Measurements from ENCODE around the gene OGFR.
A peak's percentile ranks its signal among the peaks of the same experiment; 100 is the strongest.

OGFR gene

GRCh38 chr20:62778601-62779416, 25.8 kb upstream of the OGFR start:
- intact Hi-C loops (cut with DNase I): no loop called here
- DNase-seq: no peak

DNA sequence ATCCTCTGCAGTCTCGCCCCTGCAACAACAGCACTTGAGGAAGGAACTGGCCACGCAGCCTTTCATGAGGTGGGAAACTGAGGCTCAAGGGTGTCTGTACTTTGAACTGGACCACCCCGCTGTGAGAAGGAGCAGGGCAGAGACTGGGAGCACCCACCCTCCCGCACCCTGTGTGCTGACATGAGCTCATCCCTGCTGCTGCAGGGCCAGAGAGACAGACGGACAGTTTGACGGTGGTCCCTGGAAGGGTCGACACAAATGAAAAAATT, 25.3 kb upstream of the OGFR start:
- intact Hi-C loops (cut with DNase I): no loop called here
- DNase-seq: no peak

DNA sequence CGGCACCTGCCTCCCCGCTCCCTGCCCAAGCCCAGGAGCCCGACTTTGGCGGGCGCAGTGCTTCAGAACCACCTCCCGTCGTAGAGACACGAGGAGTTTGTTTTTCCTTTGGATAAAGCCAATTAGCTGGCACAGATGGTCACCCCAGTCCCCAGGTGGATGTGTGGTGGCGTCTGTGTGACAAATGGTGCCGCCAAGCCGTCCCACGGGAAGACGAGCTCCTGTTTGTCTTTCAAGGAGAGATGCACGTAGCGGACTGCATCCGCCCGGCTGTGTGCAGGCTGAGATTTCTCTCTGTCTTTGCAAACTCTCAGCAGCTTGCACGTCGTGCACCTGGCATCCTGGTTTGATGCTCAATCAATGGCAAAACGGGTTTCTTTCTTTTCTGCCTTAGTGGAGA, 24.4 kb upstream of the OGFR start:
- DNase-seq: no peak
- intact Hi-C loops (cut with DNase I): loop anchor here (10.0 kb wide), 1 partner anchor 275 kb away; no protein-coding TSS in a partner anchor

- no peak for DNase-seq
- intact Hi-C loops (cut with DNase I): loop anchor here (10.0 kb wide), 1 partner anchor 276 kb away; no protein-coding TSS in a partner anchor
These were observed 23.9 kb upstream of the OGFR start for GRCh38 chr20:62780696-62781095.

DNA sequence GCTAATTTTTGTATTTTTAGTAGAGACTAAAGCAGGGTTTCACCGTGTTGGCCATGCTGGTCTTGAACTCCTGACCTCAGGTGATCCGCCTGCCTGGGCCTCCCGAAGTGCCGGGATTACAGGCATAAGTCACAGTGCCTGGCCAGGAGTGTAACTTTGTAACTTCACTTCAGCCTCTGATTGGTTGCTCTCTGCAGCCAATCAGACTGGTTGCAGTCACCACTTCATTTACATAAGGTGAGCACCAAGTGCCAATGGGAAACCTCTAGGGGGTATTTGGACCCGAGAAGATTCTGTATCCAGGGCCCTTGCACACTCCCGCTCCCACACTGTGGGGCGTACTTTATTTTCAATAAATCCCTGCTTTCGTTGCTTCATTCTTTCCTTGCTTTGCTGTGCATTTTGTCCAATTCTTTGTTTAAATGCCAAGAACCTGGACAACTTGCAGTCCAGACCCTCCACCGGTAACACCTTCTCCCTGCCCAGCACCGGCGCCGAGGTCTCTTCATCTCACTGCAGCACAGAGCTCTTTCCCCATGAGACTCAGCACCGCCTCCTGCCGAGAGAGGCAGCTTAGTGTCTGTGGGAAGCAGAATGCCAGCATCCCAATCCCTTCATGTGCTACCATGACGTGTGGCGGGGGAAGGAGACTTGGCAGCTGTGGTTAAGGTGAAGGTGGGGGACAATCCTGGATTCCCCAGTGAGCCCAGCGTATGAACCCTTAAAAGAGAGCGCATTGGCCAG, 22.3 kb upstream of the OGFR start:
- DNase-seq: no peak
- intact Hi-C loops (cut with DNase I): loop anchor here (10.0 kb wide), 1 partner anchor 278 kb away; no protein-coding TSS in a partner anchor

GRCh38 chr20:62782893-62783278, 21.7 kb upstream of the OGFR start:
- intact Hi-C loops (cut with DNase I): loop anchor here (10.0 kb wide), 1 partner anchor 278 kb away; no protein-coding TSS in a partner anchor
- no peak for DNase-seq

DNA sequence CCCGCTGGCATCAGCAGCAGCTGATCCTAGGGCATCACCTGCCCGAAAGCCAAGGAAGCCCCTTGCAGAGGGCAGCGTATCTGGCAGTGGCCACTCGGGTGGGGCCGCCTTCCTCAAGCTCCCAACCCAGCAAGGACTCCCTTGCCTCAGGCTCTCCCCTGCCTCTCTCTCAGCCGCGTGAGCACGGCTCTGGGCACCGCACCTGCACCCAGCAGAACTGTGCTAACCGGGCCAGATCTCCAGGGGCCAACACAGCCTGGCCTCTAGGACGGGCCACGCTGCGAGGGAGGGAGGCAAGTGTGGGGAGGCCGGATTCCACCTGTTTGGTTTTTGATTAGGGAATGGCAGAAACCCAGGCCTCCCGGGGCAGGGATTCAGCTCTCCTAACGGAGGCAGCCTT, 20.1 kb upstream of the OGFR start:
- DNase-seq: no peak
- intact Hi-C loops (cut with DNase I): loop anchor here (10.0 kb wide), 1 partner anchor 280 kb away; no protein-coding TSS in a partner anchor

DNA sequence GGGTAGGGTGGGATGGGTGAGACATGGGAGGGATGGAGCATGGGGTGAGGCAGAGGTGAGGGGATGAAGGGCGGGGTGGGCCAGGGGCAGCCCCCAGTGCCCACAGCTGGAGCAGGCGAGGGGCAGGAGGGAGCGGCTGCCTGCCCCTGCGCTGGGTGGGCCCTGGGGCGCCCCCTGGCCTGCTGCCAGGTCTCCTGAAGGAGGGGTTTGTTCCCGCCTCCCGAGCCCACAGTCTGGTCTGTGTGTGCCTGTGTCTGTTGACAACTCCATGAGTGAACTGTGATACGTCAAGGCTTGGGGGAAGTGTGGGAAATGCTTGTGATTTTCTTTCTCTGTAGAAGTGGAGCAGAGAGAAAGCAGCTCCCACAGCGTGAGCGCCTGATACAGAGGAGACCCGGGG, 19.2 kb upstream of the OGFR start:
- intact Hi-C loops (cut with DNase I): loop anchor here (10.0 kb wide), 1 partner anchor 281 kb away; no protein-coding TSS in a partner anchor
- no peak for DNase-seq

DNA sequence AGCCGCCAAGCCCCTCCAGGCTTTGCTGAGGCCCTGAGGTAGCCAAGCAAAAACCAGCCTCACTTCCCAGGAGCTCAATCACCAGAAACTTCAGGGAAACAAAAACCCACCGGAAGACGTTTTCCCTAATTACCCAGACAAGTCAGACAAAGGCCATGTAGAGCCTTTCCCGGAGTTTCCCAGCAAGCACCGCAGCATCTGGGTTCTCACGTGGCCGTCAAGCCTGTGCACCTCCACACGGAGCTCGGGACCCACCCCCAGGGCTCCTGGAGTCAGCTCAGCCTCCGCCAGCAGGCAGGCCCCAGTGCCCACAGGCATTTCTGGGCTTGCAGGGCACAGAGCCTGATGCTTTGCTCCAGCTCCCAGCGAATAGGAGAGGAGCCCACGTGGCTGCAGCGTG, 18.5 kb upstream of the OGFR start:
- intact Hi-C loops (cut with DNase I): loop anchor here (10.0 kb wide), 1 partner anchor 281 kb away; no protein-coding TSS in a partner anchor

GRCh38 chr20:62787321-62787720, 17.3 kb upstream of the OGFR start:
- DNase-seq: no peak
- intact Hi-C loops (cut with DNase I): loop anchor here (10.0 kb wide), 1 partner anchor 283 kb away; no protein-coding TSS in a partner anchor

More for the DNA sequence above, 18.5 kb upstream of the OGFR start:
- DNase-seq: peak in 5 of 42 donors; percentile 35 to 53 (median 42)

- intact Hi-C loops (cut with DNase I): loop anchor here (10.0 kb wide), 1 partner anchor 283 kb away; no protein-coding TSS in a partner anchor
- DNase-seq: no peak
These were observed 16.8 kb upstream of the OGFR start for GRCh38 chr20:62787866-62788265.

GRCh38 chr20:62788607-62789006, 16.0 kb upstream of the OGFR start:
- DNase-seq: peak in 1 of 42 donors; percentile 38
- intact Hi-C loops (cut with DNase I): loop anchor here (10.0 kb wide), 1 partner anchor 284 kb away; no protein-coding TSS in a partner anchor

- no peak for DNase-seq
- intact Hi-C loops (cut with DNase I): loop anchor here (5.0 kb wide), 1 partner anchor 123 kb away; no protein-coding TSS in a partner anchor
These were observed 14.6 kb upstream of the OGFR start for GRCh38 chr20:62790075-62790474.

DNA sequence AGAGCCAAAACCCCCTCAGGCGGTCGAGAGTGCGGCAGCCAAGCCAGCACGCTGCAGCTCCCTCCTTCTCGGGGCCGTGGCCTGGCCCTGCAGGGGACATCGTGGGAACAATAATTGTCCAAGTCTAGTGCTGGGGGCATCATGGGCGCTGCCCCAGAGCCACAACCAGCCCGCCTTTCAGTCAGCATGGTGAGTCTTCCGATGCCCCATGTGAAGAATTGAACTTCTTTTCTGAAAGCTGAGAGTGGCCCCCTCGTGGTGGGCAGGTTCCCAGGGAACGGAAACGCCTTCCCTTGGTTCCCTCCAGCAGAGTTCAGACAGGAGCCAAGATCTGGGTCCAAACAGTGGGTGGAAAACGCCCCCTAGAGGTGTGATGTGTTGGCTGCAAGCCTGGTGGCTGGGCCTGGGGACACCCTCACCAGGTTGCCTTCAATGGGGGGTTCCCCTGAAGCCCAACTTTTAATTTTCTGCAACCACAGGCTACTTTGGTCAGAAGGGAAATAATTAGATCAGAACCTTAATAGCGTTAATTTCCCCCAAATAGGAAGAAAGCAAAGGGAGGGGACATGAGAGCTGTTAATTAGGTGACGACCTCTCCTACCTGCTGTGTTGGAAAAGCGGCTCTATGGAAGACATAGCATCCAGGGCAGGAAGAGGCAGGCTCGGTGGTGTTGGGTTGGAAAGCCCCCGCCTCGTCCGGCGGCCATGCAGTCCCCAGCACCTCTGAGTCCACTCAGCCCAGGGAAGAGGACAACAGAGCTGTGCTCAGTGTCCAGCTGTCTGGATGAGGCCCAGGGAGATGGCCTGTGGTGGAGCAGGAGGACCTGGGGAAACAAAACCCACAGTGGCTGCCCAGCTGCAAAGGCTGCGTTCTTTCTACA, 13.1 kb upstream of the OGFR start:
- intact Hi-C loops (cut with DNase I): loop anchor here (5.0 kb wide), 1 partner anchor 124 kb away; no protein-coding TSS in a partner anchor
- DNase-seq: peak; percentile 85 to 97 (median 92)

DNA sequence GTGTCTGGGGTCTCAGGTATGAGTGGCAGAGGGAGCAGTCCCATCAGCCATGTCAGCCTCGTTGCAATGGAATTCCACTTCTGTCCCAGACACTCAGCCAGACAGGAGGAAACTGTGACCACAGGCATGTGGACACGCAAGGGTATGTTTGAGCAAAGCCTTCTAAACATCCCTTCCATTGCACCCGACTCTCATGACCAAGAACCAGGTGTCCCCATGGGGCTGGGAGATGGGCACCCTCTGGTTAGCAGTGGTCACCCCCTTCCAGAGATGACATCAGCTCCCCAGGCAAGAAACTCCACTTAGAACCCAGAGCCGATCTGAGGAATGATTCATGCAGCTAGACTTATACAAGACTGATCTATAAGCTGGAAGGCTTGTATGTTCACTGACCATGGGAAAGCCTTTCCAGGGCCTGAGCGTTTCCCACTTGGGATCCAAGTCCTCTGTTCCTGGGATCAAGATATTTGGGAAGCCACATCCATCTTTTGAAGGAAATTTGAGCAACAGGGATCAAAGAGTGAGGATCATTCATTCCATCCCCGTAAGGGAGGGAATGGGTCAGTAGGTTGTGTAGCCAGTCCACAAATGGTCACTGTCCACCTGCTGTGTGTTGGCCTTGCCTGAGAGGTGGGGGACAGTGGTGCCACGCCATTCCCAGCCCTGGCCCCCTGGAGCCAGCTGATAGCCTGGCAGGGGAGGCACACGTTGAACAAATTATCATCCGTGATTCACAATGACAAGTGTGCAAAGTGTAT, 12.3 kb upstream of the OGFR start:
- intact Hi-C loops (cut with DNase I): loop anchor here (5.0 kb wide), 1 partner anchor 125 kb away; no protein-coding TSS in a partner anchor
- DNase-seq: no peak

DNA sequence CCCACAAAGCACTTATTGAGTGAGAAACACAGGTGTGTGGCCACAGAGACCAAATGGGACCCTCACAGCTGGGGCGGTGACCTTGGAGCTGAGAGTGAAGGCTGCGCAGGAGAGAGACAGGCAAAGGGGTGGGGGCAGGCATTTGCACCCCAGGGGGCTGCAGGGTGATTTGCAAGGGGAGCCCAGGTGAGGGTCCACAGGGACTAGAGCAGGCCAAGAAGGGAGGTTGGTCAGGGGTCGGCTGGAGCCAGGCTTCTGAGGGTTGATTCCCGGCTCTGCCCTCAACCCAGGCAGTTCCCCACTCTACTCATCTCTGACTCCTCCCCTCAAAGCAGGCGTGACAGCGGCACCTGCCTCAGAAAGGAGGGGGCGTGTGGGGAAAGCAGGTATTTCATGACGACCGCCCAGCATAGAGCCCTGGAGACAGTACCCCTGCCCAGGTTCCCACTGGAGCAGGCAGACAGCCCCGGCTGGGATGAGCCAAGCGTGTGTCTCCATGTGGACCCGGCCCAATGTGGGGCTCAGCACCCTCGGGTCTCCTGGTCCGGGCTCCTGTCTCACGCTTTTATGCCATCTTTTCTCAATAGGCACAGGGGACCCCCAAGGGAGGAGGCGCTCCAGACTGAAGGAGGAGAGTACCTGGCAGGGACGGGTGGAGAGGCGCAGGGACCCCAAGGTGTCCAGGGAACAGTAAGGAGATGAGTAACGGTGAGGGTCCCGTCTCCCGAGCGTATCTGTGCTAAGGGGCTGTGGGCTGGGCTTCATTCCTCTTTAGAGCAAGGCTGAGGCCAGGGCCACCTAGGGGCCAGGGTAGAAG, 11.5 kb upstream of the OGFR start:
- DNase-seq: peak in 6 of 42 donors; percentile 19 to 57 (median 40)
- intact Hi-C loops (cut with DNase I): loop anchor here (5.0 kb wide), 1 partner anchor 126 kb away; no protein-coding TSS in a partner anchor

DNA sequence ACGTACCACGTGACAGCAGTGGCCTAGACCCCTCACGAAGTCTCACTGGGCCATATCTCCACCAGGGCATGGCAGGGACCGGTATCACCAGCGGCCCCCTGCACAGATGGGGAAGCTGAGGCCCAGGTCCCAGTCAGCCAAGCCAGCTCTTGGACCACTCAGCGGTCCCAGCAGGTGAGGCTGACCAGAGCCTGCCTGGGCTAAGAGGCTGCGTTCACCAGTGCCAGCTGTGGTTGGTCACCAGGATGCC, 11.0 kb upstream of the OGFR start:
- DNase-seq: no peak
- intact Hi-C loops (cut with DNase I): loop anchor here (5.0 kb wide), 1 partner anchor 126 kb away; no protein-coding TSS in a partner anchor
